ENCODE data around the gene RILPL1.
A peak's percentile ranks its signal among the peaks of the same experiment; 100 is the strongest.
"Not testable (repeated sequence)": the region's sequence is repeated elsewhere in the genome, so short reads cannot be mapped to it uniquely, and the experiment has no call there.

RILPL1 gene

GRCh38 chr12:123543541-123543940 lies 10.0 kb upstream of the RILPL1 start:
- no peak for TF ChIP-seq CTCF (IDR thresholded peaks at IDR 0.05; ENCODE audit: borderline replicate concordance, control extremely low read depth, extremely low read depth, insufficient read depth, missing control alignments)
- in situ Hi-C loops (cut with MboI; ENCODE audit: low sequenced_read_pairs, unreplicated experiment) = no loop called here
- DNase-seq (ENCODE audit: low spot score) = no peak

- no peak for TF ChIP-seq CTCF (IDR thresholded peaks at IDR 0.05; ENCODE audit: borderline replicate concordance, control extremely low read depth, extremely low read depth, insufficient read depth, missing control alignments)
- in situ Hi-C loops (cut with MboI; ENCODE audit: low sequenced_read_pairs, unreplicated experiment) = no loop called here
Measured at GRCh38 chr12:123540899-123541662, 7.6 kb upstream of the RILPL1 start.

GRCh38 chr12:123535952-123536351 lies 2.4 kb upstream of the RILPL1 start:
- DNase-seq (ENCODE audit: low spot score); in situ Hi-C loops (cut with MboI; ENCODE audit: low sequenced_read_pairs, unreplicated experiment): not testable (repeated sequence)

More at GRCh38 chr12:123540899-123541662, 7.6 kb upstream of the RILPL1 start:
- no peak for DNase-seq (ENCODE audit: low spot score)

- no peak for TF ChIP-seq CTCF (IDR thresholded peaks at IDR 0.05; ENCODE audit: borderline replicate concordance, control extremely low read depth, extremely low read depth, insufficient read depth, missing control alignments)
- peak; percentile 55 for DNase-seq (ENCODE audit: low spot score)
- in situ Hi-C loops (cut with MboI; ENCODE audit: low sequenced_read_pairs, unreplicated experiment) = no loop called here
Measured at GRCh38 chr12:123532808-123533649, 490 bp downstream of the RILPL1 start.

GRCh38 chr12:123532019-123532418 lies 1.5 kb downstream of the RILPL1 start:
- in situ Hi-C loops (cut with MboI; ENCODE audit: low sequenced_read_pairs, unreplicated experiment) = no loop called here
- peak; percentile 46 for DNase-seq (ENCODE audit: low spot score)

GRCh38 chr12:123531091-123531490 lies 2.4 kb downstream of the RILPL1 start:
- no peak for TF ChIP-seq CTCF (IDR thresholded peaks at IDR 0.05; ENCODE audit: borderline replicate concordance, control extremely low read depth, extremely low read depth, insufficient read depth, missing control alignments)
- in situ Hi-C loops (cut with MboI; ENCODE audit: low sequenced_read_pairs, unreplicated experiment) = no loop called here
- no peak for DNase-seq (ENCODE audit: low spot score)

More at GRCh38 chr12:123532019-123532418, 1.5 kb downstream of the RILPL1 start:
- no peak for TF ChIP-seq CTCF (IDR thresholded peaks at IDR 0.05; ENCODE audit: borderline replicate concordance, control extremely low read depth, extremely low read depth, insufficient read depth, missing control alignments)

- in situ Hi-C loops (cut with MboI; ENCODE audit: low sequenced_read_pairs, unreplicated experiment) = no loop called here
- no peak for TF ChIP-seq CTCF (IDR thresholded peaks at IDR 0.05; ENCODE audit: borderline replicate concordance, control extremely low read depth, extremely low read depth, insufficient read depth, missing control alignments)
- no peak for DNase-seq (ENCODE audit: low spot score)
Measured at GRCh38 chr12:123530668-123531067, 2.9 kb downstream of the RILPL1 start.

Measured in GM13976 (cell line).